ENCODE data around the gene MYO7A.

DNA sequence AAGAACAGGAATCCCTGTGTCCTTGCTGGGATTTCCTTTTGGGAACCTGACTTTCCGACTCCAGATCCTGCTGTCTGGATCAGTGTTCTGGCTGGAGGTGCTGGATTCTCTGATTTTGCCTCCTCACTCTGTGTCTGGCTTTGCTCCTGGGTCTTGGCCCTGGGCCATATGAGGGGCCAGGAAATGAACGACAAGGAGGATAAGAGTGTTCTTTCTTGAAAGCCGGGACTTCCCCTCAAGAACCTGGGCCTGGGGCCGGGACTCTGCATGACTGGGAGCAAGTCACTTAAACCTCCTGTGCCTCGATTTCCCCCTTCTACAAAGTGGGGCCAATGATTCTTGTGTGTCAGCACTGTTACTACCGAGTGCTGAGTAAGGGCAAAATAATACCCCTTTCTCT is 2.9 kb upstream of the MYO7A start:
- TF ChIP-seq, protein P1, sequence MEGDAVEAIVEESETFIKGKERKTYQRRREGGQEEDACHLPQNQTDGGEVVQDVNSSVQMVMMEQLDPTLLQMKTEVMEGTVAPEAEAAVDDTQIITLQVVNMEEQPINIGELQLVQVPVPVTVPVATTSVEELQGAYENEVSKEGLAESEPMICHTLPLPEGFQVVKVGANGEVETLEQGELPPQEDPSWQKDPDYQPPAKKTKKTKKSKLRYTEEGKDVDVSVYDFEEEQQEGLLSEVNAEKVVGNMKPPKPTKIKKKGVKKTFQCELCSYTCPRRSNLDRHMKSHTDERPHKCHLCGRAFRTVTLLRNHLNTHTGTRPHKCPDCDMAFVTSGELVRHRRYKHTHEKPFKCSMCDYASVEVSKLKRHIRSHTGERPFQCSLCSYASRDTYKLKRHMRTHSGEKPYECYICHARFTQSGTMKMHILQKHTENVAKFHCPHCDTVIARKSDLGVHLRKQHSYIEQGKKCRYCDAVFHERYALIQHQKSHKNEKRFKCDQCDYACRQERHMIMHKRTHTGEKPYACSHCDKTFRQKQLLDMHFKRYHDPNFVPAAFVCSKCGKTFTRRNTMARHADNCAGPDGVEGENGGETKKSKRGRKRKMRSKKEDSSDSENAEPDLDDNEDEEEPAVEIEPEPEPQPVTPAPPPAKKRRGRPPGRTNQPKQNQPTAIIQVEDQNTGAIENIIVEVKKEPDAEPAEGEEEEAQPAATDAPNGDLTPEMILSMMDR (IDR thresholded peaks at IDR 0.05; ENCODE audit: low read length), result no peak
- TF ChIP-seq EZH2 (optimal IDR thresholded peaks at IDR 0.05; ENCODE audit: low read depth, low read length), result no peak
- TF ChIP-seq EZH2phosphoT487 (IDR thresholded peaks at IDR 0.05; ENCODE audit: low read length), result no peak

All from MM.1S (cell line).